Measurements from ENCODE around the gene MVP.

MVP gene

GRCh38 chr16:29802416-29802935 is 17.8 kb upstream of the MVP start:
- H3K27me3 ChIP-seq (ENCODE audit: insufficient read depth, low read depth) = no peaks in the 10 kb centered on the region
- peaks cover 3% of the 10 kb centered on the region; the same call in 1 of the 2 replicates for H3K79me2 ChIP-seq (ENCODE audit: insufficient read depth, low read depth)
- peaks cover 24% of the 10 kb centered on the region for H3K4me1 ChIP-seq (ENCODE audit: low read depth, poor library complexity, severe bottlenecking)
- no peaks in the 10 kb centered on the region for H4K20me1 ChIP-seq (ENCODE audit: insufficient read depth)
- TF ChIP-seq CTCF (conservative IDR thresholded peaks at IDR 0.05; ENCODE audit: low read depth, low read length) = no peak
- H3K9ac ChIP-seq = no peak overlapping the region
- H3K4me2 ChIP-seq = peak overlapping the region; percentile 39; the same call in 1 of the 2 replicates
- H2AFZ ChIP-seq (ENCODE audit: low read depth) = no peak overlapping the region
- H3K27ac ChIP-seq = 0 out of 2 replicates have a peak overlapping the region, but pooled peaks have one; percentile 11
- H3K36me3 ChIP-seq (ENCODE audit: insufficient read depth) = peaks cover 18% of the 10 kb centered on the region; the same call in 1 of the 2 replicates
- H3K4me3 ChIP-seq (IDR thresholded peaks at IDR 0.05; ENCODE audit: insufficient read depth, low read depth, low read length) = no peak overlapping the region

GRCh38 chr16:29804020-29804419 is 16.2 kb upstream of the MVP start:
- Histone ChIP-seq H3K4me3 (IDR thresholded peaks at IDR 0.05; ENCODE audit: insufficient read depth, low read depth, low read length) (no peak overlapping the region), H2AFZ (ENCODE audit: low read depth) (no peak overlapping the region), H3K27me3 (ENCODE audit: insufficient read depth, low read depth) (no peaks in the 10 kb centered on the region), H3K4me2 (peak overlapping the region; percentile 79), H3K27ac (peak overlapping the region; percentile 78), H3K4me1 (ENCODE audit: low read depth, poor library complexity, severe bottlenecking) (peaks cover 29% of the 10 kb centered on the region), H3K36me3 (ENCODE audit: insufficient read depth) (peaks cover 17% of the 10 kb centered on the region; the same call in 1 of the 2 replicates), H3K79me2 (ENCODE audit: insufficient read depth, low read depth) (peaks cover 19% of the 10 kb centered on the region), H4K20me1 (ENCODE audit: insufficient read depth) (no peaks in the 10 kb centered on the region), H3K9ac (peak overlapping the region; percentile 71; the same call in 1 of the 2 replicates)
- no peak for TF ChIP-seq CTCF (conservative IDR thresholded peaks at IDR 0.05; ENCODE audit: low read depth, low read length)

GRCh38 chr16:29804455-29805231 is 15.6 kb upstream of the MVP start:
- Histone ChIP-seq H3K4me2 (peak overlapping the region; percentile 79), H3K27me3 (ENCODE audit: insufficient read depth, low read depth) (no peaks in the 10 kb centered on the region), H3K36me3 (ENCODE audit: insufficient read depth) (peaks cover 13% of the 10 kb centered on the region; the same call in 1 of the 2 replicates), H3K27ac (peak overlapping the region; percentile 78), H2AFZ (ENCODE audit: low read depth) (peak overlapping the region; percentile 39), H3K9ac (peak overlapping the region; percentile 71), H3K79me2 (ENCODE audit: insufficient read depth, low read depth) (peaks cover 25% of the 10 kb centered on the region), H4K20me1 (ENCODE audit: insufficient read depth) (no peaks in the 10 kb centered on the region), H3K4me1 (ENCODE audit: low read depth, poor library complexity, severe bottlenecking) (peaks cover 35% of the 10 kb centered on the region), H3K4me3 (IDR thresholded peaks at IDR 0.05; ENCODE audit: insufficient read depth, low read depth, low read length) (peak overlapping the region; percentile 50)
- no peak for TF ChIP-seq CTCF (conservative IDR thresholded peaks at IDR 0.05; ENCODE audit: low read depth, low read length)

GRCh38 chr16:29805232-29806098 is 14.8 kb upstream of the MVP start:
- Histone ChIP-seq H3K4me3 (IDR thresholded peaks at IDR 0.05; ENCODE audit: insufficient read depth, low read depth, low read length) (peak overlapping the region; percentile 50), H3K27ac (peak overlapping the region; percentile 78), H4K20me1 (ENCODE audit: insufficient read depth) (no peaks in the 10 kb centered on the region), H3K4me2 (peak overlapping the region; percentile 79), H2AFZ (ENCODE audit: low read depth) (peak overlapping the region; percentile 39), H3K79me2 (ENCODE audit: insufficient read depth, low read depth) (peaks cover 33% of the 10 kb centered on the region), H3K27me3 (ENCODE audit: insufficient read depth, low read depth) (no peaks in the 10 kb centered on the region), H3K36me3 (ENCODE audit: insufficient read depth) (peaks cover 10% of the 10 kb centered on the region; the same call in 1 of the 2 replicates), H3K9ac (peak overlapping the region; percentile 71), H3K4me1 (ENCODE audit: low read depth, poor library complexity, severe bottlenecking) (peaks cover 44% of the 10 kb centered on the region)
- TF ChIP-seq CTCF (conservative IDR thresholded peaks at IDR 0.05; ENCODE audit: low read depth, low read length) = no peak

All from KMS-11 (cell line).